WTC11 (cell line): ENCODE results near the gene NDRG3. TPM values are rescaled to one million over a fixed set of nuclear protein-coding genes. Genes with fewer than 3 reads are reported as not detected.

Experiments used
- ATAC-seq: fragments of 200-7000 bp; cut with Tn5 transposase; 2 replicates; pipeline ENCODE4 v1.10.0; 2021; ENCODE audit warnings: mild to moderate bottlenecking, moderate library complexity
- CTCF ChIA-PET: fragments of 300-600 bp; sonication (Branson Sonifier 250); formaldehyde crosslinking; loops from one replicate; lab custom pipeline; 2021; ENCODE audit warnings: antibody characterized with exemption; lab: Charles Lee
- POLR2A ChIA-PET: fragments of 350-600 bp; sonication (Branson Sonifier 250); formaldehyde crosslinking; loops from one replicate; lab custom pipeline; 2021; ENCODE audit warnings: antibody characterized with exemption; lab: Charles Lee
- DNase-seq: peaks from one replicate; pipeline ENCODE4 v3.0.0; 2021; ENCODE audit warnings: low spot score
- H3K27ac Mint-ChIP-seq: 2 replicates; pipeline ENCODE4 v1.8.0; 2021; ENCODE audit warnings: mixed read lengths
- H3K27me3 Mint-ChIP-seq: 2 replicates; pipeline ENCODE4 v1.8.0; 2021; ENCODE audit warnings: low read depth, mild to moderate bottlenecking, moderate library complexity, mixed read lengths
- H3K36me3 Mint-ChIP-seq: 2 replicates; pipeline ENCODE4 v1.8.0; 2021; ENCODE audit warnings: mixed read lengths
- H3K4me1 Mint-ChIP-seq: 2 replicates; pipeline ENCODE4 v1.8.0; 2022; ENCODE audit warnings: mixed read lengths
- H3K4me3 Mint-ChIP-seq: 2 replicates; pipeline ENCODE4 v1.8.0; 2021; ENCODE audit warnings: mild to moderate bottlenecking, moderate library complexity, mixed read lengths
- H3K9me3 Mint-ChIP-seq: 2 replicates; pipeline ENCODE4 v1.8.0; 2021; ENCODE audit warnings: mixed read lengths
- CREB1 ChIP-seq: sonication (generic); formaldehyde crosslinking; IDR thresholded peaks from 2 replicates; pipeline ENCODE4 v1.8.0; 2023; ENCODE audit warnings: mild to moderate bottlenecking, missing genetic modification reagents
- ESRRA ChIP-seq: sonication (generic); formaldehyde crosslinking; IDR thresholded peaks from 2 replicates; pipeline ENCODE4 v1.8.1; 2022; ENCODE audit warnings: mild to moderate bottlenecking, missing genetic modification reagents, borderline replicate concordance
- ETV6 ChIP-seq: sonication (generic); formaldehyde crosslinking; IDR thresholded peaks from 2 replicates; pipeline ENCODE4 v1.8.1; 2022; ENCODE audit warnings: mild to moderate bottlenecking, missing genetic modification reagents
- GRHL2 ChIP-seq: fragments of 250-450 bp; sonication (Bioruptor Pico); IDR thresholded peaks from 2 replicates; pipeline ENCODE4 v1.8.0; 2022; ENCODE audit warnings: mild to moderate bottlenecking, moderate library complexity; ENCODE audit not compliant: insufficient replicate concordance, severe bottlenecking
- NR1H2 ChIP-seq: sonication (generic); formaldehyde crosslinking; IDR thresholded peaks from 2 replicates; pipeline ENCODE4 v1.9.0; 2021; ENCODE audit warnings: mild to moderate bottlenecking, moderate library complexity, missing genetic modification reagents
- PRRX2 ChIP-seq: fragments of 250-450 bp; sonication (Bioruptor Pico); IDR thresholded peaks from 2 replicates; pipeline ENCODE4 v1.8.0; 2021; ENCODE audit warnings: mild to moderate bottlenecking
- SMAD4 ChIP-seq: sonication (generic); formaldehyde crosslinking; IDR thresholded peaks from 2 replicates; pipeline ENCODE4 v1.8.0; 2022; ENCODE audit warnings: mild to moderate bottlenecking, missing genetic modification reagents
- TCF7 ChIP-seq: sonication (generic); formaldehyde crosslinking; IDR thresholded peaks from 2 replicates; pipeline ENCODE4 v1.8.0; 2022; ENCODE audit warnings: mild to moderate bottlenecking, low read depth, missing genetic modification reagents, moderate library complexity
- TEAD1 ChIP-seq: sonication (generic); formaldehyde crosslinking; IDR thresholded peaks from 2 replicates; pipeline ENCODE4 v1.8.0; 2022; ENCODE audit warnings: mild to moderate bottlenecking, missing genetic modification reagents
- TP53 ChIP-seq: sonication (generic); formaldehyde crosslinking; IDR thresholded peaks from 2 replicates; pipeline ENCODE4 v1.8.1; 2023; ENCODE audit warnings: mild to moderate bottlenecking, missing genetic modification reagents
- ZBTB21 ChIP-seq: sonication (generic); formaldehyde crosslinking; IDR thresholded peaks from 2 replicates; pipeline ENCODE4 v1.8.1; 2023; ENCODE audit warnings: mild to moderate bottlenecking, missing genetic modification reagents, borderline replicate concordance
- ZNF263 ChIP-seq: sonication (generic); formaldehyde crosslinking; IDR thresholded peaks from 2 replicates; pipeline ENCODE4 v1.8.1; 2022; ENCODE audit warnings: low read depth, mild to moderate bottlenecking, moderate library complexity, missing genetic modification reagents
- ZNF317 ChIP-seq: sonication (generic); formaldehyde crosslinking; IDR thresholded peaks from 2 replicates; pipeline ENCODE4 v1.8.1; 2023; ENCODE audit warnings: low read depth, mild to moderate bottlenecking, moderate library complexity, missing genetic modification reagents, borderline replicate concordance
- ZNF396 ChIP-seq: fragments of 250-450 bp; sonication (Bioruptor Pico); IDR thresholded peaks from 2 replicates; pipeline ENCODE4 v1.8.0; 2021; ENCODE audit warnings: mild to moderate bottlenecking, moderate library complexity, borderline replicate concordance
- total RNA-seq: library from RNA; stranded (reverse); gene quantifications from 3 replicates; pipeline ENCODE4 v1.2.3, GENCODE V29; 2021
- TF ChIP-seq, protein P1 (sequence below): fragments of 250-450 bp; sonication (Bioruptor Pico); IDR thresholded peaks from 2 replicates; pipeline ENCODE4 v1.9.0; 2021; ENCODE audit warnings: mild to moderate bottlenecking
- TF ChIP-seq, protein P2 (sequence below): sonication (generic); formaldehyde crosslinking; IDR thresholded peaks from 2 replicates; pipeline ENCODE4 v1.8.0; 2023; ENCODE audit warnings: mild to moderate bottlenecking, missing genetic modification reagents
- TF ChIP-seq, protein P3 (sequence below): sonication (generic); formaldehyde crosslinking; IDR thresholded peaks from 2 replicates; pipeline ENCODE4 v1.8.1; 2022; ENCODE audit warnings: low read depth, mild to moderate bottlenecking, moderate library complexity, missing genetic modification reagents, borderline replicate concordance
- TF ChIP-seq, protein P4 (sequence below): fragments of 250-450 bp; sonication (Bioruptor Pico); IDR thresholded peaks from 2 replicates; pipeline ENCODE4 v1.9.0; 2021; ENCODE audit warnings: moderate library complexity, mild to moderate bottlenecking, inconsistent platforms, borderline replicate concordance

Gene NDRG3
- total RNA-seq, 1 experiment from 2014 or later, result 27.0 TPM

DNA sequence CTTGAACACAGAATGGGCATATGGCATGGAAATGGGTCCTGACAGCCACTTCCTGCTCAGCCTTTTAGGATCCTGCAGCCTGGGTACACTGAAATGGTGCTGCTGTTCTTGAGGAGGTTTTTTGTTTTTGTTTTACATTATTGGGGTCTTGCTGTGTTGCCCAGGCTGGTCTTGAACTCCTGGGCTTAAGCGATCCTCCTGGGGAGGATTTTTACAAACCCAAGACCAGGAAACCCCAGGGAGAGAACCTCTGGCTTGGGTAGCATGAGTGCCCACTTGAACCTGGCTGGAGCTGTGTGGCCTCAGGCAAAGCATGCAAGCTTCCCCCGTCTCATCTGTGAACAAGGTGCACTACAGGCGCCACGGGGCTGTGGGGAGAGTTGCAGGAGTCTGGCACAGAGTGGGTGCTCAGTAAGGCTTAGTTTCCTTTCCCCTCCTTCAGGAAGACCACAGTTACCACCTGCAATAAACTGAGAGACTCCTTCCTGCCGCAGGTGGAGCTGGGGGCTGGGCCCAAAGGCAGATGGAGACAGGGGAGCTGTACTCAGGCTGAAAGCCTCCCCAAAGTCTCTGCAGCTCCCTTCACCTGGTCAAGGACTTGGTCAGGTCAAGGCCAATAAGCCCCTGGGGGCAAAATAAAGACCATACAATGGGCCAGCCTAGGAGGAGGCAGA is 101.7 kb downstream of the NDRG3 start:
- no peaks in the 10 kb centered on the region for H3K9me3 Mint-ChIP-seq
- TF ChIP-seq TP53 (CRISPR knock-in tag) (no peak), GRHL2 (CRISPR knock-in tag) (no peak), ESRRA (CRISPR knock-in tag) (no peak), ZNF317 (CRISPR knock-in tag) (no peak), PRRX2 (no peak)
- TF ChIP-seq, protein P1, sequence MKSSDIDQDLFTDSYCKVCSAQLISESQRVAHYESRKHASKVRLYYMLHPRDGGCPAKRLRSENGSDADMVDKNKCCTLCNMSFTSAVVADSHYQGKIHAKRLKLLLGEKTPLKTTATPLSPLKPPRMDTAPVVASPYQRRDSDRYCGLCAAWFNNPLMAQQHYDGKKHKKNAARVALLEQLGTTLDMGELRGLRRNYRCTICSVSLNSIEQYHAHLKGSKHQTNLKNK (CRISPR knock-in tag), result no peak
- TF ChIP-seq, protein P2, sequence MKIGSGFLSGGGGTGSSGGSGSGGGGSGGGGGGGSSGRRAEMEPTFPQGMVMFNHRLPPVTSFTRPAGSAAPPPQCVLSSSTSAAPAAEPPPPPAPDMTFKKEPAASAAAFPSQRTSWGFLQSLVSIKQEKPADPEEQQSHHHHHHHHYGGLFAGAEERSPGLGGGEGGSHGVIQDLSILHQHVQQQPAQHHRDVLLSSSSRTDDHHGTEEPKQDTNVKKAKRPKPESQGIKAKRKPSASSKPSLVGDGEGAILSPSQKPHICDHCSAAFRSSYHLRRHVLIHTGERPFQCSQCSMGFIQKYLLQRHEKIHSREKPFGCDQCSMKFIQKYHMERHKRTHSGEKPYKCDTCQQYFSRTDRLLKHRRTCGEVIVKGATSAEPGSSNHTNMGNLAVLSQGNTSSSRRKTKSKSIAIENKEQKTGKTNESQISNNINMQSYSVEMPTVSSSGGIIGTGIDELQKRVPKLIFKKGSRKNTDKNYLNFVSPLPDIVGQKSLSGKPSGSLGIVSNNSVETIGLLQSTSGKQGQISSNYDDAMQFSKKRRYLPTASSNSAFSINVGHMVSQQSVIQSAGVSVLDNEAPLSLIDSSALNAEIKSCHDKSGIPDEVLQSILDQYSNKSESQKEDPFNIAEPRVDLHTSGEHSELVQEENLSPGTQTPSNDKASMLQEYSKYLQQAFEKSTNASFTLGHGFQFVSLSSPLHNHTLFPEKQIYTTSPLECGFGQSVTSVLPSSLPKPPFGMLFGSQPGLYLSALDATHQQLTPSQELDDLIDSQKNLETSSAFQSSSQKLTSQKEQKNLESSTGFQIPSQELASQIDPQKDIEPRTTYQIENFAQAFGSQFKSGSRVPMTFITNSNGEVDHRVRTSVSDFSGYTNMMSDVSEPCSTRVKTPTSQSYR (CRISPR knock-in tag), result no peak
- TF ChIP-seq, all 79 proteins: peak for 0
- peaks cover 2% of the 10 kb centered on the region for H3K27me3 Mint-ChIP-seq
- POLR2A ChIA-PET, result interaction anchor here (1.8 kb wide), 1 partner anchor 38 kb away, joined by 5 read pairs; the partner anchor contains the start of gene RAB5IF
- ATAC-seq, result no peak
- H3K27ac Mint-ChIP-seq, result no peak overlapping the region
- CTCF ChIA-PET, result interaction anchor here (0.7 kb wide), 2 partner anchors 14 to 26 kb away, joined by 3 read pairs; no protein-coding TSS in a partner anchor
- H3K4me3 Mint-ChIP-seq, result no peak overlapping the region
- no peak for DNase-seq
- H3K36me3 Mint-ChIP-seq, result no peaks in the 10 kb centered on the region
- peaks cover 28% of the 10 kb centered on the region for H3K4me1 Mint-ChIP-seq

DNA sequence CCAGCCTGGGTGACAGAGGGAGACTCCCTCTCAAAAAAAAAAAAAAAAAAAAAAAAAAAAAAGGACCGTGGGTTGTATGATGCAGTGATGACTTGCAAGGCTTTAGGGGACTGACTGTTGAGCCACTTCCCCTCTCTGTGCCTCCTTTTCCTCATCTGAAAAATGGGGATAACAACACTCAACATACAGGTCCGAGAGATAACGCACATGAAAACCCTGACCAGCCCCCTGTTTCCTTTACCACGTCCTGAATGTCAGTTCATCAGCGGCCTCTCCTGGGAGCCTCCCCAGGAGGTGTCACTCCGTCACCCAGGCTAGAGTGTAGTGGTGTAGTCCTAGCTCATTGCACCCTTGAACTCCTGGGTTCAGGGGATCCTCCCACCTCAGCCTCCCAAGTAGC is 103.8 kb downstream of the NDRG3 start:
- H3K36me3 Mint-ChIP-seq, result no peaks in the 10 kb centered on the region
- H3K4me3 Mint-ChIP-seq, result no peak overlapping the region
- ChIA-PET POLR2A (no interaction called here), CTCF (interaction anchor here (1.0 to 1.9 kb wide), 3 partner anchors 10 to 98 kb away, joined by 3 to 11 read pairs (median 3); partner anchors contain the start of gene RAB5IF)
- DNase-seq, result no peak
- H3K4me1 Mint-ChIP-seq, result peaks cover 26% of the 10 kb centered on the region
- H3K27me3 Mint-ChIP-seq, result peaks cover 2% of the 10 kb centered on the region
- H3K27ac Mint-ChIP-seq, result no peak overlapping the region
- ATAC-seq, result no peak
- H3K9me3 Mint-ChIP-seq, result no peaks in the 10 kb centered on the region
- no peak for TF ChIP-seq ZNF396
- no peak for TF ChIP-seq ZBTB21 (CRISPR knock-in tag)
- no peak for TF ChIP-seq ETV6 (CRISPR knock-in tag)
- TF ChIP-seq ZNF263, result no peak
- no peak for TF ChIP-seq SMAD4 (CRISPR knock-in tag)

DNA sequence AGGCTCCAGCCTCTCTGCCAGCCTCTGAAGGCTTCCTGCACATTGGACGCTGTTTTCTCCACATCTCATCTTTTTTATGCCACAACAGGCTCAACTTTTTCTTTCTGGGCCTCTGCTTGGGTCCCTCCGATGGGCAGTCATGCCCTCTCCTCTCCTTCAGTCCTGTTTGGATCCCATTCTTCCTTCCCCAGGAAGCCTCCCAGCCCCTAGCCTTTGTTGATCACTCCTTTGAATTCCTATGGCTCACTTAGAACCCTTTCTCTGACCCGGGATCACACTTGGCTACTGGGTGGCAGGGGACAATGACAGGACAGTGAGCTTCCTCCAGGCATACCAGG is 104.4 kb downstream of the NDRG3 start:
- CTCF ChIA-PET, result interaction anchor here (1.0 to 1.9 kb wide), 2 partner anchors 9 to 98 kb away, joined by 3 to 11 read pairs; no protein-coding TSS in a partner anchor
- Mint-ChIP-seq H3K9me3 (no peaks in the 10 kb centered on the region), H3K27ac (peak overlapping the region; percentile 67; the same call in 1 of the 2 replicates), H3K27me3 (peaks cover 2% of the 10 kb centered on the region), H3K36me3 (no peaks in the 10 kb centered on the region), H3K4me1 (peaks cover 20% of the 10 kb centered on the region), H3K4me3 (no peak overlapping the region)
- POLR2A ChIA-PET, result no interaction called here
- TF ChIP-seq CREB1 (CRISPR knock-in tag), result no peak
- TF ChIP-seq TCF7 (CRISPR knock-in tag), result no peak
- TF ChIP-seq, protein P3, sequence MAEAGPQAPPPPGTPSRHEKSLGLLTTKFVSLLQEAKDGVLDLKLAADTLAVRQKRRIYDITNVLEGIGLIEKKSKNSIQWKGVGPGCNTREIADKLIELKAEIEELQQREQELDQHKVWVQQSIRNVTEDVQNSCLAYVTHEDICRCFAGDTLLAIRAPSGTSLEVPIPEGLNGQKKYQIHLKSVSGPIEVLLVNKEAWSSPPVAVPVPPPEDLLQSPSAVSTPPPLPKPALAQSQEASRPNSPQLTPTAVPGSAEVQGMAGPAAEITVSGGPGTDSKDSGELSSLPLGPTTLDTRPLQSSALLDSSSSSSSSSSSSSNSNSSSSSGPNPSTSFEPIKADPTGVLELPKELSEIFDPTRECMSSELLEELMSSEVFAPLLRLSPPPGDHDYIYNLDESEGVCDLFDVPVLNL (CRISPR knock-in tag), result no peak
- no peak for TF ChIP-seq NR1H2 (CRISPR knock-in tag)
- no peak for TF ChIP-seq ZNF396
- TF ChIP-seq, protein P4, sequence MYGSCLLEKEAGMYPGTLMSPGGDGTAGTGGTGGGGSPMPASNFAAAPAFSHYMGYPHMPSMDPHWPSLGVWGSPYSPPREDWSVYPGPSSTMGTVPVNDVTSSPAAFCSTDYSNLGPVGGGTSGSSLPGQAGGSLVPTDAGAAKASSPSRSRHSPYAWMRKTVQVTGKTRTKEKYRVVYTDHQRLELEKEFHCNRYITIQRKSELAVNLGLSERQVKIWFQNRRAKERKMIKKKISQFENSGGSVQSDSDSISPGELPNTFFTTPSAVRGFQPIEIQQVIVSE, result no peak
- no peak for TF ChIP-seq TEAD1
- ATAC-seq, result no peak
- no peak for DNase-seq
